Stimulated activated CD8-positive, alpha-beta memory T cell treated with anti-CD3 and anti-CD28 coated beads, Interleukin-15, amount 100 ng/mL, for 24 hours (primary cell): Measurements from ENCODE around the gene TRIM2.
"Not testable (repeated sequence)": the region's sequence is repeated elsewhere in the genome, so short reads cannot be mapped to it uniquely, and the experiment has no call there.

Experiments
- DNase-seq: peaks from one replicate; pipeline ENCODE4 v3.0.0-alpha.2; 2020; ENCODE audit warnings: low read depth

Gene TRIM2

DNA sequence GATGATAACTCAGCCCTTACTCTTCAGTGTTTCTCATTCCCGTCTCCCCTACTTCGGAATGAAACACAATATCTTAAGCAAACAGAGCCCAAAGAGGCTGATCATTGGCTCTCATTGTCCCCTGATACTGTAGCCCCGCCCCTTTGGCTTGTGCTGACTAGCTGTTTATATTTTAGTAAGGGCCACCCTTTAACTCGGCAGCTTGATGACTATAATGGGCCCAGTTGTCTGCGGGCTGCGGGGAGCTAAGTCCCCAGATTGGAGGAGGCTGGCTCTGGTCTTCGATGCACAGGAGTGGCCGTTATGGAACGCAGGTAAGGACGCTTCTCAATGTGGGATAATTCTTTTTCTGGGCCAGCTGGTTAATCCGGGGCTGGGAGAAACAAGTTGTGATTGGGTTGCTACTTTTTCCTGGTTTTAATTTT is at the start of gene TRIM2:
TSS of gene TRIM2 (plus strand) at position 197 of the 425 bp plus-strand sequence. CDS start at position 285, 88 bp downstream.
- DNase-seq, result no peak

DNA sequence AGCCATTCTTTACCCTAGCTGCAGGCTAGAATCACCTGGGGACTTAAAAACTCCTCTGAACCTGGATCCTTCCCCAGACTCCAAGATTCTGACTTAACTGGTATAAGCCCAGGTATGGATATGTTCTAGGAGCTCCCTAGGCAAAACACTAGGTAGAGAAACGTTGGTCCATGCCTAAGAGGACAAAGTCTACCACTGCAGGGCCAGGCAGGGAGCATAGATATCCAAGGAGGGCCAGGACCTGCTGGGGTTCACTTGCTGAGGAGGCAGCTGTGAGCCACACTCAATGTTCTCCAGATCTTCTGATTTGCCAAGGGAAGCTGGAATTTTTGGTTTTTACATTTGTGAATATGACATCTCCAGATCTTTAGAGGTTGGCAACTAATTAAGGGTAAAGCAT is 48.6 kb upstream of the TRIM2 start:
- no peak for DNase-seq

DNA sequence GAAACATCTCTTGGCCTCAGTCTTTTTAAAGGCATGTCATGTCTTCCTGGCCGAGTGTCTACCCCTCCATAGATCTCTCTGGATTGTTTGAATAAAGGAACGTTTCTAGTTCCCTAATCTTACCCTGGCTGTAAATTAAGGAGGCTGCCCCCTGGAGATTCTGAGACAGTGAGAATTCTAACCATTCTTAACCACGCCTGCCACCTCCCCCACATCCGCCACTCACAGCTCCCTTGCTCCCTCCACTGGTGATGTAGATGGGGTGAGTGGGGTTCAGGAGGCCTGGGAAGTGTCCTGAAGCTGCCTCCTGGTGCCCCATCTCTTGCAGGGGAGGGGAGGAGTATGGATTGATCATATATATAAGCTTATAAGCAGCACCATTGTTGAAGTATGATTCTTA is 48.0 kb upstream of the TRIM2 start:
- DNase-seq, result no peak

DNA sequence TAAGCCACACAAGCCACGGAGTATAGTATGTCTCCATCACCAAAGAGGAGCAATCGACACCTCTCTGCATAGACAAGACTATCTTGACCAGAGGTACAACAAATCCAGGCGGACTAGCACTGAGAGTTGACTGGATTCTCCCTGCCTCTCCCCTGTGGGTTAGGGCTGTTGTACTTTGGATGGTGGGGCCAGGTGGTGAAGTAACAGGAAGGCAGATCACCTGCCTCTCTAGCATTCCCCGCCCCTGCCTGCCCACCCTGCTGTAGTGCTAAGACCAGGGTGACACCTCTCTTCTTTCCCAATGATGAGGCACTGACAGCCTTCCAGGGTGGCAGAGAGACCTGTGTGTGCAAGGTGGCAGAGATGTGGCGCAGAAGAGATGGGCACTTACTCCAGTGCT is 47.5 kb upstream of the TRIM2 start:
- DNase-seq, result no peak

DNA sequence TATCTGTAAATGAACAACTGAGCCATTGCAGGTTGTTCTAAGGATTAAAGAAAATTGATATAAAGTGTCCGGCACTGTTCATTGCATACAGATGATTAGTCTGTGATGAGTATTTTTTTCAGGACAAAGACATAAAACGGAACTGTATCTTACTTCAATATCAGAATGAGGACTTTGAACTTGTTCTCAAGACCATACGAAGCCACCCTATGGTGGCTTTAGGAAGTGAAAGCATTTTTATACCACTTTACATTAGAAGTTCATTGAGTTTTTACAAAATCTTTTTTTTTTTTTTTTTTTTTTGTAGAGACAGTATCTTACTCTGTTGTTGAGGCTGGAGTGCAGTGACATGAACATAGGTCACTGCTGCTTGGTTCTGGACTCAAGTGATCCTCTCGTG is 45.2 kb upstream of the TRIM2 start:
- DNase-seq, result no peak

DNA sequence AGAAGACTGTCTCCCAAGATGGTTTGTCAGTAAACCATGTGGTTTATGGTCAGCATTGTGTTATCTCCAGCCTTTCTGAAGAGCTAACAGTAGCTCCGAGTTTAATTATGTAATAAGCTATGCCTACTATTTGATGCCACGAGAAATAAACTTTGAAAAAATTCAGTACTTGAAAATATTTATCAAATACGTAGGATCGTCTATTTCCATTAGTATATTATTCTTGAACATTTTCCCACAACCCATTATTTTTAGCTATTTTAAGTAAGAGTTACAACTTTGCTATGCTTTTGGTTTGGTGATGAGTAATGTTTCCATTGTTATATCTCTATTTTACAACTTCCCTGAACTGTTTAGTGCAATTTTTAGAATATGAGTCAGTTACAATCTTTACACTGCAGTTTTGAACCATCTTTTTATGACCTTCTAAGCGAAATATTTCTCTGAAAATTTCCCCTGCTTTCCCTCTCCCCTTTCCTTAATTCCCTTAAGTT is 44.5 kb upstream of the TRIM2 start:
- no peak for DNase-seq

DNA sequence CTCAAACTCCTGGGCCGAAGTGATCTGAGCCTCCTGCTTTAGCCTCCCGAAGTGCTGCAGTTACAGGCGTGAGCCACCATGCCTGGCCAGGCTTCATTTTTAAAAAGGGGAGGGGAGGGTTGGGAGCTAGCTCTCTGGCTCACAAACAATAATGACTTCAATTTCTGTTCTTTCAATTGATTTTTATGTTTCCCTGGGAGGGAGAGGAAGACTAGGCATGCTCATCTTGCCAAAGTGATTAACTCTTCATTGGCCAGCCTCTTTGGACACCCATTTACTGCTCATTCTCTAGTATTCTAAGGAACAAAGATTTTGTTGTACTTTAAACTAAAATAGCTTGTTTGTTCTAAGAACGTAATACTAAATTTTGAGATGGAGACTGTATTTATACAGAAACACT is 43.4 kb upstream of the TRIM2 start:
- no peak for DNase-seq

DNA sequence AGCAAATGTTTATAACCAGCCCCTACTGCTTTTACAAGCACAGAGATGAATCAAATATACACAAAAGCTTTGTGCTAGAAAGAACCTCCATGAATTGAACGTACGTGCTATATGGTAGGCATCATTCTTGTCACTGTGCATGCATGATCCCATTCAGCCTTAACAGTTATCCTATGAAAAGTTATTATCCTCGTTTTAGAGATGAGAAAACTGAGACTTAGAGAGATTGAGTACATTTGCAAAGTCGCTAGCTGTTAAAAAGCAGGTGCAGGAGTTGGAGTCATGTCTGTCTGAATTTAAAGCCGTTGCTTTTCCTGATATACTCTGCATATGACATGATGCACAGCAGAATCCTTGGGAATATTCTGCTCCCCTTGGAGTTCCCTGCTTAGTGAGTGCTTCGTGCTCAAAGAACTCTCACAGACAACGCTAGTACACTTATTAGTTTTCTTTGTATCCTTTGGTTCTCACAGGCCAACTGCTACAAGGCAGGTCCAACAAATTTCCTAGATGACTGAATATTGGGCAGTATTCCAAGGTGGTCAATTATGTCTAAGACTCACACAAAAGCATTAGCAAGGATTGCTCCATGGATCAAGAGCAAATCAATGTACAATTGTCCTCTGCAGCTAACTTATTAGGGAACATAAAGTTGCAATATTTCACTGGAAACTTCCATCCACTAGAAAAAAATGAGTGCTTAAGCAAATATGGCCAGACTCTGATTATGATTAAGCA is 42.8 kb upstream of the TRIM2 start:
- DNase-seq, result no peak

DNA sequence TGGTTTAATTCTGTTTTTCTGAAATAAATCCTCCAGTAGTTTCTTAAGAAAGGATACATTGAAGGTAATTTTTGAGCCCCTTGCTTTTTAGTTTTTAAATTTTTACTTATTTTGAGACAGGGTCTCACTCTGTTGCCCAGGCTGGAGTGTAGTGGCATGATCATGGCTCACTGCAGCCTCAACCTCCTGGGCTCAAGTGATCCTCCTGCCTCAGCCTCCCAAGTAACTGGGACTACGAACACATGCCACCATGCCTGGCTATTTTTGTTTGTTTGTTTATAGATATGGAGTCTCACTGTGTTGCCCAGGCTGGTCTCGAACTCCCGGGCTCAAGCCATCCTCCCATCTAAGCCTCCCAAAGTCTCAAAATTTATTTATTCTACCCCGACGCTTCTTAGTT is 39.0 kb upstream of the TRIM2 start:
- DNase-seq, result not testable (repeated sequence)

DNA sequence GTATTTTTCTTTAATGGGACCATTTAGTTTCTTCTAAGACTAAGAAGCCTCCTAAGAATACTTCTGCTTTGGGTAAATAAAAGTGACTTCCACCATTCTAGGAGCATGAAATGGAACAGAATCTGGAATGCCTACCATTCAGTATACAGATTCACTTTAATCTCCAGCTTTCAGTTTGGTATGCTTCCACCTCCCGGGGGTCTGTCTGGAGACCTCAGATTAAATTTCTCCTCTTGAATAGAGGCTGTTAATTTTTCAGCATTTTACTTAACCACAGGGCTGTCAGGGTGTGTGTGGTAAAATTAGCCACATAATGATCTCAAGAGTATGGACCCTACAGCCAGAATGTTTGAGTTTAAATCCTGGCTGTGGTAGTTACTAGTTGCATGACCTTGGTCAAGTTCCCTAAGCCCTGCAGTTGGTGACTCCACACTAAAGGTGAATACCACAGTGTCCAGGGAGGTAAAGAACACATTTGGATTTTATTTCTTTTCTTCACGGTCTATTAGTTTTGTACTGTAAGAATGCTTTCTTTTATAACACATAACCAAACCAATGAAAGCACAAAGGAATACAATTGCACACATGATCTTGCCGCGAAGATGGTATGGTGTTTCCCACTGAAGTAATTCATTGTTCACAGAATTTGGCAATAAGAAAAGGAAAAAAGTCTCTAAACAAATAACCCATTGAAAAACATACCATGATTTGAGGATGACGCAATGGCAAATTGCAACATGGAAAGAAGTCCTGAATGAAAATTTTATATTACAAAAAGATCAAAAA is 37.3 kb upstream of the TRIM2 start:
- no peak for DNase-seq

DNA sequence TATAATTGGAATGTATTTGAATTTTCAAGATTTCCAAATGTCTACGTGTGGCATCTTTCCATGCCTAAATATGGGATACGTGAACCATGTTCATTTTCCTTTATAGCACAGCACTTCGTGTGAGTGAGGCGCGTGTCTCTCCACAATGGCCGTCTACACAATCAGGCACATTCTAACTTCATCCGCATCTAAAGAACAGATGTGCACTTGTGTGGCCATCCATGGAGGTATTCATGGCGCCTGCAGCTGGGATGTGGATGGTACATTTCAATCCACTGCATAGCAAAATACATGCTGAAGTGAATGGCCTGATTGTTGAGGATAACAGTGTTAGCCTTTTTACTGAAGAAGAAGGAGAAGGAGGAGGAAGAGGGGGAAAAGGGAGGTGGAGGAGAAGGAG is 34.5 kb upstream of the TRIM2 start:
- no peak for DNase-seq

DNA sequence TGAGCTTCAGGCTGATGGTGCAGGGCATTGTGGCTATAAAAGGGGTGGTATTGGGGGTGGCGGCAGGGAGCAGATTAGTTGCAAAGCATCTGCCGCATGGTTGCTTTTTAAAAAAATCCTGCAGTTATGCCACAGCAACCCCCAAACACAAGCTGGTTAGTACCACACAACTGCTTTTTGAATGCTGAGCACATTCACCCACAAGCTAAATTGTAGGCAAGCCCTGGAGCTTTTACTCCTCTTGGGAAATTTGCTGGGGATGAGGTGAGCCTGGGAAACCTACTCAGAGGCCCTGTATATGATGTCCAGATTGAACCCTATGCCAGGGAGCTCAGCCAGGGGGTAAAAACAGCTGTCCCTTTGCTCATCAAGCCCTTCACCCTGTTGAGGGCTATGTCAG is 33.8 kb upstream of the TRIM2 start:
- DNase-seq, result no peak

DNA sequence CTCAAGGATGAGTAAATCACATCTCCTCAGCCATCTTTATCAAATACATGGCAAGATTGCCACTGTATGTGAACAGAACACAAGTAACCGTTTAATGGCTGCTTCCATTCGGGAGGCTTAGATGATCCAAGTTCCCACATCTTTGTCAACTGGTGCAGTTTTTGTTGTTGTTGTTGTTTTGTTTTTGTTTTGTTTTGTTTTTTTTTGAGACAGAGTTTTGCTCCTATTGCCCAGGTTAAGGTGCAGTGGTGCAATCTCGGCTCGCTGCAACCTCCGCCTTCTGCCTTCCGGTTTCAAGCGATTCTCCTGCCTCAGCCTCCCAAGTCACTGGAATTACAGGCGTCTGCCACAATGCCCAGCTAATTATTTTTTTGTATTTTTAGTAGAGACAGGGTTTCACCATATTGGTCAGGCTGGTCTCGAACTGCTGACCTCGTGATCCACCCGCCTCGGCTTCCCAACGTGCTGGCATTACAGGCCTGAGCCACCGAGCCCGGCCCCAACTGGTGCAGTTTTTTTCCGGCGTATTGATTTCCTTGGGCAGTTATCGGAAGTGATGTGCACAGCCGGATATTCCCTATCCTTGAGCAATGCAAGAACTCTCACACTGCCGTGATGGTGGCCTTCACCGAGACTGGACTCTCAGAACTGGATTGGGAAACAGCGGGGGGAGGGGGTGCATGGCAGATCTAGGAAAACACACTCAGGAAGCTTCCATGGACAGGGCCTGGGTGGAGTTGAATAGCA is 29.2 kb upstream of the TRIM2 start:
- DNase-seq, result no peak

DNA sequence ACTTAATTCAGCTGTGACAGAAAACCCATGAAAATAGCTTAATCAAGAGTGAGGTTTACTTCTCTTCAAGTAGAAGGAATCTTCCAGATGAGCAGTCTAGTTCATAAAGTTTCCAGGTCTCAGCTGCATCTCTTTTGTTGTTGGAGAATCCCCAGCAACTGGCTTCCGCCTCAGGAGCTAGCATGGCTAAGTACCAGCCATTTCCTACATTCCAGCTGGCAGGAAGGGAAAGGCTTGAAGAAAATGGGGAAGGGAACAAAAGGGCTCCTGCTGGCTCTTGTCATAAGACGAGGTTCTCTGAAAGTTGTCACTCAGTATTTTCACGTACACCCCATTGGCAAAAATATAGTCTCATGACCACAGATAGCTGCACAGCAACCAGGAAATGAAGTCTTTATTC is 27.3 kb upstream of the TRIM2 start:
- DNase-seq, result no peak

DNA sequence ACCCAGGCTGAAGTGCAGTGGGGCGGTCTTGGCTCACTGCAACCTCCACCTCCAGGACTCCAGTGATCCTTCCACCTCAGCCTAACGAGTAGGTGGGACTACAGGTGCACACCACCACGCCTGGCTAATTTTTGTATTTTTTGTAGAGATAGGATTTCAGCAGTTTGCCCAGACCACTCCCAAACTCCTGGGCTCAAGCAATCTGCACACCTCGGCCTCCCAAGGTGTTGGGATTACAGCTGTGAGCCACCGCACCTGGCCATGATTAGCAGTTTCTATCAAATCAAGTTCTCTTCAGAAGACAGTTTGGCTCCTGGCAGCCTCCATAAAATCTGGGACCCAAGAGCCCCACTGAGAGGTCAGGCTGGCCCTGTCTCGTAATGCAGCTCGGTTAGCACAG is 26.4 kb upstream of the TRIM2 start:
- DNase-seq, result no peak

DNA sequence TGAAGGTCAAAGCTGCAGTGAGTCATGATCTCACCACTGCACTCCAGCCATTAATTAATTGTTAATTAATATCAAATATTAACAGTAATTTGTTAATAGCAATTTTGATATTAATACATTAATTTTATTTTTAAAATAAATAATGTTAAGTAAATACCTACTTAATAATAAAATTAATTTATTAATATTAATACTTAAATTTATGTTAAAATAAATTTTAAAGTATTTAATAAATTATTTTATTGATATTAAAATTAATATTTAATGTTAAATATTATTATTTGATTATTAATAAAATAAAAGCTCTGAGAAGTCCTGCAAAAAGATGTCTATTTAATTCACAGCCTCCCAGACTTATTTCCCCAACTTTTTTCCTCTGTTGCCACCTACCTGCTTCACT is 25.1 kb upstream of the TRIM2 start:
- DNase-seq, result no peak

DNA sequence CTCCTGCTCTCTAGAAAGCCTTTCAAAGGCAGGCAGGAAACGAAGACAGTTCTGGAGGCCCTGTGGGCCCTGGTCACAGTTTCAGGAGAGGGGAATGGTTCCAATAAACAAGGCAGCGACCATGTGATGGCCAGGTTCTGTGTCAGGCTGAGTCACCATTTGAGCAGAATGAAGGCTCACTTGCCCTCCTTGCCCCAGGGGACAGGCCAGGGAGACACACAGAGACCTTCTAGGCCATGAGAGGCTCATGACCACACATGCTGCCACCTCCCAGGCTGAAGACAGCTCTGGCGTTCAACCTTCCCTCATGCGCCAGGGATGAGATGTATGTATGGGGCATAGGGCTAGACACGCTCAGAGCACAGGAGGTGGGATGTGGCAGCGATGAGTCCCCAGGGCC is 22.9 kb upstream of the TRIM2 start:
- DNase-seq, result no peak

DNA sequence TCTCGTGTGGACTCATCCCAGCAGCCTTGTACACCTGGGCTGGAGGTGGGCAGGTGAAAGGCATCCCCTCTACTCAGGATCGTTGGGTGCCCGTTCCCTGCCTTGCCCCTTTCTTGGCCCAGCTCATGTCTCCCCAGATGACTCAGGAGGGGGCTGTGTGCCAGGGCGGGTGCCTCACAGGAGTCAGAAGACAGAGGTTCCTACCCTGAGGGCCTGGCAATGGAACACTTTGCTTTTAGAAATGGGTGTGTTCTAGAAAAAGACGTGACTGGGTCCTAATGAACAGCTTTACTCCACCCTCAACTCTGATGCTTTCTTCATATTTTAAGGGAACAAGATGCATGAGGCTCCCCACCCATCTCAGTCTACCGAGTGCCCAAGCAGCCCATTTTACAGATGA is 22.5 kb upstream of the TRIM2 start:
- no peak for DNase-seq

DNA sequence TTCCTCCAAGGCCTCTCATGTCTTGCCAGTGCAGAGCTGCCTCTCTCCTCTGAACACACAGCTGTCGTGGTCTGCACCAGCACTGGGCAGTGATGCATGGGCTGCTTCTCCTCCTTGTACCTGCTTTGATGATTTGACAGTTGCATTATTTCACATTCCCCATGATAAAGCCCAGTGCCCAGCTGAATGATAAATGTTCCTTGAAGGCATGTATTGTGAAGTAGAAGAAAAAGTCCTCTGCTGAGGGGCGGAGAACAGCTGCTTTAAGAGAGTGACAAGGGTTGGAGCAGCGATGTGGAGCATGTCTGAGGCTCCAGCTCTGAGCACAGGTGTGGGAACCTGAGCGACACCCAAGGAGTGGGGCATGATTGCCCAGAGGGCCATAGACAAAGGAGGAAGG is 21.1 kb upstream of the TRIM2 start:
- DNase-seq, result no peak

DNA sequence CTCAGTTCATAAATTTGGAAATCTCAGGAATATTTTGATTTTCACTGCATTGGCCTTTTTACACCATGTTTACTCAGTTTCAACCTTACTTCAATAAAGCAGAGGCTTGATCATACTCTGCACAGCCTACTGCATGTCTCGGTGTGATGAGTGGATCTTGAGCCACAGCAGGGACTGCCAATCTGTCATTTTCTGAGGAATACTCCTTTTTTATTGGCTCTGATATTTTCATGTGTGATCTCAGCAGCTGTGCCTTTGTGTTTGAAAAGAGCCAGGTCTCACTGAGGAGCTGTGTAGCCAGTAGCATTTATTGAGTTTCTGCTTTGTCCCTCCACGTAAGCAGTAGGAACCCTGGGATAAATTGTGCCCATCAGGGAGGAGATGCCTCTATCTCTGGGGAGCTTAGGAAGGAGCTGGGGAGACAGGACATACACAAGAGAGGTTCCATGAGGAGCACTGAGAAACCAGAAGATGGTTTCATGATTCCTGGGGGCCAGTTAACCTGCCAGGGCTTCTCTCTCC is 18.9 kb upstream of the TRIM2 start:
- no peak for DNase-seq

DNA sequence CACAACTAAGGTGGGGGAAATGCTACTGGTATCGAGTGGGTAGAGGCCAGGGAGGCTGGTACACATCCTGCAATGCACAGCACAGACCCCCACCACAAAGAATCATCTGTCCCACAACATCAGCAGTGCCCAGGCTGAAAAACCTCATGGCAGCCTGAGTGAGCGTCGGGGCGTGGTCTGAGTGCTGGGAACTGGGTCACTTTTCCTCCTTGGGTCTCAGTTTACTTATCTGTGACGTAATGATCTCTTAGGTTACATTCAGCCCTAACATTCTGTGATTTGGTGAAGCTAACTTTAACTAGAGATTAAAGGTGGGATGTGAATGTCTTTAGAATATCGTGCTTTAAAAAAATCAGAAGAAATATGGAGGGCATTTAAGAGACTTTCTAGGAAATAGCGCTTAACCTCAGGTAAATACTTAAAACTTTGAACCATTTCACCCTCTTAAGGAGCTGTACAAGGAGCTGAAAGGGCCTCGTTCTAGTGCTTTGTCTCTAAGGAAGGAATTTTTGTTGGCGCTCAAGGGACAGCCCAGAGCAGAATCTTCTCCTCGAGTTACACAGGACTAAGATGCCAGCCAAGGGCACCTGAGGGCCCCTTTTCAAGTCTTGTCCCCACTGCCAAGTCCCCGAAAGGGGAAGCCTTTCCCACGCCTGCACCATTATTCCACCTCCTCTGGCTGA is 18.1 kb upstream of the TRIM2 start:
- no peak for DNase-seq
